Stimulated activated CD4-positive, alpha-beta T cell treated with anti-CD3 and anti-CD28 coated beads, Interleukin-12 subunit alpha, Interleukin-12 subunit beta, amount 100 ng/mL, for 24 hours (primary cell): ENCODE results near the gene TAAR8.
"Not testable (repeated sequence)": the region's sequence is repeated elsewhere in the genome, so short reads cannot be mapped to it uniquely, and the experiment has no call there.

Experiments
- DNase-seq, 2 experiments: peaks; one replicate each; pipeline ENCODE4 v3.0.0-alpha.2; 2020; ENCODE audit warnings: low read depth in 2 of 2

The TAAR8 gene

DNA sequence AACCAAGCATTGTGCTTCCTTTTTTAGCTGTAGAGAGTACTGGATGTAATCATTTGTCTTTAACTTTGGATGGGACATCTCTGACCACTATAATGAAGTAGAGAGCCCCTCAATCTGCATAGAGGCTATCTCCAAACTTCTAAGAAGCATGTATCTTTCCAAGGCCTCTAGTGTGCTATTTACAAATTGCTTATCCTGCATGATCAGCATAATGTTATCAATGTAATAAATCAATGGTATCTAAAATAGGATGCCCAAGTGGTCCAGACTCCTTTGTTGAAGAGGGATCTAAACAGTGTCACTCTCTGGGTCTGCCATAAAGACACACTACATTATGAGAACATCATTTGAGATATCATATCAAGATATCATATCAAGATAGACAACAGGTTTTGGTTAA lies 7.6 kb upstream of the TAAR8 start:
- no peak for DNase-seq

DNA sequence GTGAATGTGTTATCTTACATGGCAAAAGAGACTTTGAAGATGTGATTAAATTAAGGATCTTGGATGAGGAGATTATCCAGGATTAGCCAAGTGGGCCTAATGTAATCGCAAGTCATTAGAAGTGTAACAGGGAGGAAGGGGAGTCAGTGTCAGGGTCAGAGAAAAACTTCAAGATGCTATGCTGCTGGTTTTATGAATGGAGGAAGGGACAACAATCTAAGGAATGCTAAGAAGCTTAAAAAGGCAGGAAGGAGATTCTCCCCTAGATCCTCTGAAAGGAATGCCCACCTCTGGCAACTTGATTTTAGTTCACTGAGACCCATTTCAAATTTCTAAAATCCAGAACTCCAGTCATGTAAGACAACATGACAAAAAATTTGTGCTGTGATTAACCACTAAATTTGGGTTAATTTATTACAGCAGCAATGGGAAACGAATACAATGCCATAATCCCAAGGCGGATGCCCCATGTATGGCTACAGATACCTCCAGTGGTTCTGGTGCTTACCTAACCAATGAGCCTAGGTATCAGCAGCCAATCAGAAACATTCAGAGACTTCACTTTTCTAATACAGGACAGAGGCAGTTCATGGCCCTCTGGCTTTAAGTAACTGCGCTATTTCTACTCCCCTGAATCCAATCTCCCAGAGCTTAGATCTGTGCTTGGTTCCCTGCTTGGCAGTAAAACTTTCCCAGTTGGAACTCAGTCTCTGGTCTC lies 3.6 kb upstream of the TAAR8 start:
- DNase-seq = no peak

DNA sequence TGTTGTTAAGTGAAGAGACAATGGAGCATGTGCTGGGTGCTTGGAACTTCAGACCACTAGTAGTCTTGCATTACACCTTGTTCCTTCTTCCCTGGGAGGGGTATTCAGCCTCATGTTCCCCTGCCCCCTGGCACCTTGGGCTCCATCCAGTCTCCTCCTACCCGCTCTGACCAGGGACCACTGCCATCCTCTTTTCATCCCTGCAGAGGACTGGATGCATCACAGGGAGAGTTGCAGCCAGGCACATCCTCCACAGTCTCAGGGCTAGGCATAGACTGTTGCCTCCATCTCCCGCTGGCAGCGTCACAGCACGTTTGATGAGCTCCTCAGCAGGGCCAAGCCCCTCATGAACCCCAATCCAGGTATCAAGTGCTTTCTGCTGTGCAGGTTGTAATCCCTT lies 1.3 kb upstream of the TAAR8 start:
- no peak for DNase-seq

DNA sequence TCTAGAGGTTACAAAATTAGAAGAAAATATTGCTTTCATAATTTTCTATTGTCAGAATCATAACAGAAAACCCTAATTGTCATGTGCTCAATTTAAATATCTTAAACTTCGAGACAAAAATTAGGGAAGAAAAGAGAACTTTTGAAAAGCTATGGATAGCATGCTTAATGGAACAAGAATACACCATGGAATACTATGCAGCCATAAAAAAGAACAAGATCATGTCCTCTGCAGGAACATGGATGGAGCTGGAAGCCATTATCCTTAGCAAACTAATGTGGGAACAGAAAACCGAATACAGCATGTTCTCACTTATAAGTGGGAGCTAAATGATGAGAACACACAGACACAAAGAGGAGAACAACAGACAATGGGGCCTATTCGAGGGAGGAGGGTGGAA lies 7.6 kb downstream of the TAAR8 start:
- not testable (repeated sequence) for DNase-seq

DNA sequence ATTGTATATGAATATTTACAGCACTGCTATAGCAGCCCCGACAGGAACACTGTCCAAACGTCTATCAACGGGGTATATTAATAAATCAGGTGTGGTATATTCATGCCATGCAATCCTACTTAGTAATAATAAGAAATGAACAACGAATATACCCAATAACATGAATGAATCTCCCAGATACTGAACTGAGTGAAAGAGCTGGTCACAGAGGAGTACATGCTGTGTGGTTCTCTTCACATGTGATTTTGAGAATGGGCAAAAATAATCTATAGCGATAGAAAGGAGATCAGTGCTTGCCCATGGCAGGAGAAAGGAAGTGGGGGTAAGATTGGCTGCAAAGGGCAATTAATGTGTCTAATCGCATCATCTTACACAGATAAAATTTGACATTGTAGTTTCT lies 13.9 kb downstream of the TAAR8 start:
- no peak for DNase-seq

DNA sequence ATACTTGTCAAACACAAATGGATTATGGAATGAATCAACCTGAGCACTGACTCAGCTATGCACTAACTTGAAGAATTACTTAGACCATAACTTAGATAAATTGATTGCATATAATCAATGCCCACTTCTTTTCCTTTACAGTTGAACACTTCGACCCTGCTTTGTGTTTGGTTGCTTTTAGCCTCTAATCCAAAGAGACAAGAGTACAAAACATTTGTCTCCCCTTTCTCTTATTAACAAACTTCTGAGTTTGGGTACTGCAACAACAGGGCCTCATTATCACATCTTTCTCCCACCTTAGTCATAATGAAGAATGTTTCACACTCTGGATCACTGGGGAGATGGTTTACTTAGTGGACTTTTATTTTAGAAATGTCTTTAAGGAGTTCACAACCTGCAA lies 15.1 kb downstream of the TAAR8 start:
- DNase-seq = no peak

DNA sequence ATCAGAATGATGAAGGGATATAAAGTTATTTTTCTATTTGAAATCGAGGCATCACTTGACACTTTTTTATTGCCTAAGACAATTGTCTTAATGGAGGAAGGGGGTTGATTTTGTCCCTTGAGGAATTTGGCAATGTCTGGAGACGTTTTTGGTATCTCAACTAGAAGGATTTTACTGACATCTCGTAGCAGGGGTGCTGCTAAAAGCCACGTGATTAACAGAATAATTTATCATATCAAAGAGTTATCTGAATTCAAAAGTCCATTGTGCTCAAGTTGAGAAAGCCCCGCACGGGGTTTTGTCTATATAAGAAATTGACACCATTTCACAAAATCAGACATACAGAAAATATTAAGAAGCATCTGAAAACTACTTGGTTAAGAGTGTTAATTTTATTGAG lies 16.1 kb downstream of the TAAR8 start:
- no peak for DNase-seq

DNA sequence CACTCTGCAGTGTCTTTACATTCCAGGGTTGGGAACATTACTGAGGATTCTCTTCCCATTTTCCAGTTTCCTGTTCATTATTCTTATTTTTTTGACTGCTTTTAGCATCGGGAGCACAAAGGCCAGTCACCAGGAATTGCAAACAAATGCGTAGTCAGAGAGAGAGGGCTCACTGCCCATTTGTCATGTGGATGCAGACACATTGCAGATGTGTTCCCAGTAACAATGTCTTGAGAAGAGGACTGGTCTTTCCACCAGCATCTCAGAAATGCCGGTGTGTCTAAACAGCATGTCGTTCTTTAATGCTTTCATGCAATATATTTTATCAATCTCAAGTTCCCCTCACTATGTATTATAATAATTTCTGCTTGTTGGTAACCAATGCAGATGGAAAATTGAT lies 16.7 kb downstream of the TAAR8 start:
- no peak for DNase-seq

DNA sequence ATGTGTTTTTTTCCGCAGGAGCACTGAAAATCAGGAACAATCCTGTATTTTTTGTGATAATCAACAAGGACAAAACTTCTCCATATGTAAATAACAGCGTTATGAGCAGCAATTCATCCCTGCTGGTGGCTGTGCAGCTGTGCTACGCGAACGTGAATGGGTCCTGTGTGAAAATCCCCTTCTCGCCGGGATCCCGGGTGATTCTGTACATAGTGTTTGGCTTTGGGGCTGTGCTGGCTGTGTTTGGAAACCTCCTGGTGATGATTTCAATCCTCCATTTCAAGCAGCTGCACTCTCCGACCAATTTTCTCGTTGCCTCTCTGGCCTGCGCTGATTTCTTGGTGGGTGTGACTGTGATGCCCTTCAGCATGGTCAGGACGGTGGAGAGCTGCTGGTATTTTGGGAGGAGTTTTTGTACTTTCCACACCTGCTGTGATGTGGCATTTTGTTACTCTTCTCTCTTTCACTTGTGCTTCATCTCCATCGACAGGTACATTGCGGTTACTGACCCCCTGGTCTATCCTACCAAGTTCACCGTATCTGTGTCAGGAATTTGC lies 17.8 kb downstream of the TAAR8 start, which contains the start of gene TAAR6:
TSS of gene TAAR6 (plus strand) at position 102 of the 557 bp plus-strand sequence. CDS start at position 102, 0 bp downstream.
- DNase-seq = no peak

DNA sequence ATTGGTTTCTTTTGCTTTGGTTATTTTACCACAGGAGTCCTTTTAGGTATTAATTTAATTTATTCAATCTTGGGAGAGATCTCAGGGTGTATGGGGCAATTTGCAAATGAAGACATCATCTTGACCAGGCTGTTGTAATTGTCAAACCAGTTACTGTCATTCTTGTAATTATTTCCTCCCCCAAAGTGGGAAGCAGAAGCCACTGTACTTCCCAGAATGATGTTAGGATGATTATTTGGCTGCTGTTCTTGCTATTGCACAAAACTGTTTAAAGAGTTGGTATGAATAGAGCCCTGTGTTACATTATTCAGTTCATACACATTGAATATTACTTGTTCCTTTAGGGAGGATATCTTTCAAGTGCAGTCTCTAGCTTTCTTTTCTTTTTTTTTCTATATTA lies 19.3 kb downstream of the TAAR8 start:
- no peak for DNase-seq

DNA sequence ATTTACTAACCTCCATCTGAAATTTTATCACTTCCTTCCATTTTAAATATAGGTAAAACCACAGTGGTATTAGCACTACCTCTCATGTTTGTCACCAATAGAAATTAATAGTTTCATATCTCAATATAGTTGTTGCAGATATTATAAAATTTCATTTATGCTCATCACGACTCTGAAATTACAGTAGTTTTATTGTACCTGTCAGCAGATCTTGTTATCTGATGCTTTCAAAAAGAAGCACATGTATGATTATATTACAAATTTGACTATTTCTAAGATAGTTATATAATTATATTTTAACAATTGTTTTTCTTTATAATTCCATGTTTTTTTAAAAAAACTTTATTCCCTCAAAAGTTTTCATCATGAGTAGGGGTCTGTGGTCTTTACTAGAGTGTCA lies 32.2 kb downstream of the TAAR8 start:
- no peak for DNase-seq

DNA sequence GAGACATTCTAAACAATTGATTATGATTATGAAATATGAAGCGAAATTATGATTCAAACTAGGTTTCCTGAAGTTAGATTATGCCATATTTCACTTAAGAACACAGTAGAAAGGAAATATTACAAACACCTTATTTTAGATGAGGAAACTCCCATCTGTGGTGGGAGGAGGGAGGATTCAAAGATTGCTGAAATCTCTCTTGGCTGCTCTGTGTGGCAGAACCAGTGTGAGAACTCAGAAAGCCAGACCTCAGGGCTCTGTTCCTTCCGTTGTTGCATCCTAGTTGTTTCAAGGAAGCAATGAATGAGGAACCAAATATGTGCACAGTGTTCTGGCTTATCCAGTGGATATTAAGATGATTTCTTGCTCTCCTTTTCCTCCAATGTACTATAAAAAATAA lies 35.0 kb downstream of the TAAR8 start:
- DNase-seq = no peak

DNA sequence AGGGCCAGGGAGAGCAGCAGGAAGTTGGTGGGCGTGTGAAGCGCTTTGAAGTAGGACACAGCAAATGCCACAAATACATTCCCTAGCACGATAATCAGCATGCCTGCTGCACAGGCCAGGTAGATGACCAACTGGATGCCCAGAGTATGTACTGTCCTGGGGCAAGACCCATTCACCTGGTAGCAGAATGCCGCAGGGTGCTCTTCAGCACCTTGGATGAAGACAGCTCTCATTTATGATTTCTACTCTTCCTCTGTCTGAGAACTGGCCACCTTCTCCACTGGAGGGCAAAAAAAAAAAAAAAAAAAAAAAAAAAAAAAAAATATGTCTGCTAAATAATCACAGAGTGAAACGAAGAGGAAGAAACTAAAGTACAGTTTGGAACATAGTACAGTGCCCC lies 37.0 kb downstream of the TAAR8 start, which contains the start of gene TAAR5:
TSS of gene TAAR5 (minus strand) at position 288 of the 400 bp plus-strand sequence. CDS start at position 233, 55 bp downstream.
- no peak for DNase-seq

DNA sequence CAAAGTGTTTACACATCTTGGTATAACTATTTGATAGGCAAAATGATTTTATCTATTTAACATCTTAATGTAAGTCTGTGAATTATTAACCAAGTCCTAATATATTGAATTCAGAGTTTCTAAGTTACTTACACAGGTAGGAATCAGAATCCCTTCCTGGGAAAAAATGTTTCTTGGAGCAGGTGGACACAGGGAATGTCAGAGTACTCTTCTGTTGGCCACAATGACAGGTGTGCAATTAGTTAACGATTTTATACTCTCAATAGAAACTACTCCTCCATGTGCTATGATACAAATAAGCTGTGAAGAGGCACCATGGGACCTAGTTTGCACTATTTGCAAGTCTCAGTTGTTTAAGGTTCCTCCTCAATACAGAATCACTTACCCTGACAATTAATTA lies 37.9 kb downstream of the TAAR8 start:
- DNase-seq = no peak

DNA sequence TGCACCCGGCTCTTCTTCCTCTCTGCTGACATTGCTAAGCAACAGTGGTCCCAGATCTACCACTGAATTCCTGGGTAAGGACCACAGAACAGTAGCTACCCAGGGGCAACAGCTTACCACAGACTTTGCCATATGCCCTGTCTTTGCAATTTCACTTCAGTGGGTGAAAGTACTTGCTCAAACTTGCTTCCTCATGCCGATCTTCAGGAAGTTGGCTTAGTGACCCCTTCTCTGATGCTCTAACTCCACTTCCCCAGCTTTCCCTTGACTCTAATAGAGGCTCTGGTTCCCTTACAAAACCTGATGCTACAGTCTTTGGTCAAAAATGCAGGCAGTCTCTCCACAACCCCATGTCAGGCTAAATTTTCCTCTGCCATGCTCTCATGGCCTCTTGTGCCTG lies 40.4 kb downstream of the TAAR8 start:
- no peak for DNase-seq

DNA sequence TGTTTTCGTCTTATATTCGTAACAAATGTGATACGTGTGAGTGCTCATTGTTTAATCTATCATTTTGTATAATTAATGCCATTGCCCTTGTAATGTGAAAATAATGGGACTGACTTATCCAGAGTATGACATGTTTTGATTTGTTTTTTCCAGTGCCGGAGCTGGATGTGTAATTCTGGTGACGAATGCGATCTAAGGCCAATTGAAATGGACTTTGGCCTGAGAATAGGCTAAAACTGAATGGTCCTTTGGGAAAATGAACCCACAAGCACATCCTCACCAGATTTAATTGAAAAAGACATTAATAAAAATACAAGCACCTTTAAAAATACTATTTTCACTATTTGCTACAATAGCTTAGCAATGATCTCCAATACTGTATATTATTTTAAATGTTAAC lies 43.7 kb downstream of the TAAR8 start:
- DNase-seq = no peak

DNA sequence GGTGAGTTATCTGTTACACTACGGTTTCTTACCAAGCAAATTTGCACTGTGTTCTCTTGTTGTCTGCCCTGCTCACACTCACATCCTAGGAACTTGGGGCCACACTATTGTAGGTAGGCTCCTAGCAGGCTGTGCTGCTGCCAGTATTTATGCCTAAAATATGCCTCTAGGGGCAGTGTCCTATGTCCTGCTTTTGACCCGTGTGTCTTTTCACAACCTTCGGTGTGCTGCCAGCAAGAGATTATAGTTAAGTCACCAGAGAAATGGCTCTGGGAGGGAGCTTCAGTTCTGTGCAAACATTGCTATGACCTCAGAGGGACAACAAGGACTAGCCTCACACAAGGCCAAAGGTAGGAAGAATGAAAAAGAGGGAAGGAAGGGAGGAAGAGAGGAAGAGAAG lies 46.0 kb downstream of the TAAR8 start:
- no peak for DNase-seq

DNA sequence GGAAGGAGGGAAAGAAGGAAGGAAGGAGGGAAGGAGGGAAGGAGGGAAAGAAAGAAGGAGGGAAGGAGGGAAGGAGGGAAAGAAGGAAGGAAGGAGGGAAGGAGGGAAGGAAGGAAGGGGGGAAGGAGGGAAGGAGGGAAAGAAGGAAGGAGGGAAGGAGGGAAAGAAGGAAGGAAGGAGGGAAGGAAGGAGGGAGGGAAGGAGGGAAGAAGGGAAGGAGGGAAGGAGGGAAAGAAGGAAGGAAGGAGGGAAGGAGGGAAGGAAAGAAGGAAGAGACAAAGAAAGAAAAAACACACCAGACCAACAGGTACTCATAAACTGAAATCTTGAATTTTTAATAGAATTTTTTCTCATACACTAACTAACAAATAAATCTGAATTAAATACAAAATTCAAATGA lies 48.4 kb downstream of the TAAR8 start:
- DNase-seq = not testable (repeated sequence)
